Measurements from ENCODE around the gene CHMP3.

DNA sequence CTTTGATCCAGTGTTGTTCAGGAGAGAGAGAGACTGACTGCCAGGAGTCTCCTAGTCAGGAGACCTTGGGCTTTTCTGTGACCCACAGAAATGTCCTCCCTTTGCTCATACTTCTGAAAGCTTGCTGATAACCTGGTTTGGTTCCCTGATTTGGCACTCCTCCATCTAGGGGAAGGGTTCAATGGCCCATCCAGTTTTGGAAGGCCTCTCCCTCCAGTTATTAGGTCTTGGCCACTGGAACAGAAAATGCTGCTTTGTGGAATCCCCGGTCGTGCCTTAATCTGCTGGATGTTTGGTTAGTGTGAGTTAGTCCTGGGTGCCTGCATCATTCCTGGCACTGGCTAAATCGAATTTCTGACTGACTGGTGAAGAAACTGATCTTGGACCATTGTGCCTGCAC is 86.3 kb downstream of the CHMP3 start:
- TF ChIP-seq CTCF (conservative IDR thresholded peaks at IDR 0.05; ENCODE audit: low read length) (no peak), EZH2phosphoT487 (IDR thresholded peaks at IDR 0.05; ENCODE audit: borderline replicate concordance, low read depth, low read length) (no peak)

Data from OCI-LY7 (cell line).